B cell (primary cell): Measurements from ENCODE around the gene STT3A. TPM values are rescaled to one million over a fixed set of nuclear protein-coding genes. Genes with fewer than 3 reads are reported as not detected.

ENCODE experiments used
- ATAC-seq: fragments of 200-7000 bp; cut with Tn5 transposase; one replicate; pipeline ENCODE4 v1.10.0; 2021; ENCODE audit warnings: low read depth, mild to moderate bottlenecking, moderate number of reproducible peaks, moderate library complexity
- CTCF ChIA-PET: fragments of 350-600 bp; sonication (Branson Sonifier 250); formaldehyde crosslinking; loops from one replicate; lab custom pipeline; 2021; ENCODE audit warnings: antibody characterized with exemption, inconsistent platforms; lab: Charles Lee
- POLR2A ChIA-PET: fragments of 350-600 bp; sonication (Branson Sonifier 250); formaldehyde crosslinking; loops from one replicate; lab custom pipeline; 2021; ENCODE audit warnings: antibody characterized with exemption; lab: Charles Lee
- DNase-seq: peaks from one replicate; pipeline ENCODE4 v3.0.0; 2013
- H2AFZ ChIP-seq: 2 replicates; pipeline ENCODE4 v1.6.1; 2012; ENCODE audit warnings: mild to moderate bottlenecking, low read depth, low read length; ENCODE audit not compliant: insufficient read depth, poor library complexity, severe bottlenecking
- H3K27ac ChIP-seq, 2 donors: 1 replicate in 1 of 2; 2 replicates in 1 of 2; pipeline ENCODE4 v1.5.1; 2012 to 2013; ENCODE audit warnings: low read length in 2 of 2, mild to moderate bottlenecking in 2 of 2, moderate library complexity in 1 of 2
- H3K27me3 ChIP-seq, 4 experiments: fragments of 200-600 bp in 1 of 4; sonication (generic) in 1 of 4; replicated peaks in 1 of 4; 1 replicate in 2 of 4; 2 replicates in 2 of 4; pipeline versions ENCODE4 v1.6.1 to v1.7.0; 2013 to 2016; ENCODE audit warnings: low read length in 3 of 4, mild to moderate bottlenecking in 2 of 4, mixed read lengths in 1 of 4, moderate library complexity in 1 of 4; ENCODE audit not compliant: insufficient read depth in 4 of 4, control insufficient read depth in 3 of 4; ENCODE audit errors: control extremely low read depth in 1 of 4
- H3K36me3 ChIP-seq, 2 experiments: replicated peaks in 1 of 2; 1 replicate in 1 of 2; 2 replicates in 1 of 2; pipeline versions ENCODE4 v1.6.1 to v1.7.1; 2013; ENCODE audit warnings: low read length in 1 of 2; ENCODE audit not compliant: insufficient read depth in 2 of 2, control insufficient read depth in 1 of 2; ENCODE audit errors: control extremely low read depth in 1 of 2, extremely low read depth in 1 of 2
- H3K4me1 ChIP-seq, 2 donors: fragments of 200-600 bp in 1 of 2; sonication (generic) in 1 of 2; 1 replicate in 1 of 2; 2 replicates in 1 of 2; pipeline versions ENCODE4 v1.5.1 to v1.6.1; 2013 to 2017; ENCODE audit warnings: low read length in 2 of 2; ENCODE audit not compliant: control insufficient read depth in 2 of 2, insufficient read depth in 2 of 2
- H3K4me2 ChIP-seq: replicated peaks from 2 replicates; pipeline ENCODE3; 2012; ENCODE audit warnings: mild to moderate bottlenecking, low read depth, low read length; ENCODE audit not compliant: poor library complexity, severe bottlenecking
- H3K4me3 ChIP-seq, 5 experiments: fragments of 200-600 bp in 1 of 5; sonication (generic) in 1 of 5; 1 replicate in 3 of 5; 2 replicates in 2 of 5; pipeline versions ENCODE4 v1.5.1 to v1.7.0; 2011 to 2016; ENCODE audit warnings: low read length in 4 of 5, mild to moderate bottlenecking in 4 of 5, low read depth in 2 of 5, control low read depth in 1 of 5, moderate library complexity in 1 of 5; ENCODE audit not compliant: insufficient read depth in 1 of 5; ENCODE audit errors: control extremely low read depth in 1 of 5, extremely low read depth in 1 of 5
- H3K79me2 ChIP-seq: fragments of 200-600 bp; sonication (generic); one replicate; pipeline ENCODE4 v1.6.0; 2016; ENCODE audit warnings: low read length; ENCODE audit not compliant: control insufficient read depth, insufficient read depth
- H3K9ac ChIP-seq: fragments of 200-600 bp; sonication (generic); 2 replicates; pipeline ENCODE4 v1.6.1; 2017; ENCODE audit warnings: mild to moderate bottlenecking, low read length, moderate library complexity
- H3K9me3 ChIP-seq, 3 donors: one replicate each; pipeline versions ENCODE4 v1.6.1 to v1.7.1; 2013; ENCODE audit warnings: low read length in 2 of 3; ENCODE audit not compliant: control insufficient read depth in 2 of 3, insufficient read depth in 1 of 3; ENCODE audit errors: control extremely low read depth in 1 of 3
- H4K20me1 ChIP-seq: 2 replicates; pipeline ENCODE4 v1.6.0; 2012; ENCODE audit warnings: mild to moderate bottlenecking, low read length; ENCODE audit not compliant: insufficient read depth, control insufficient read depth, poor library complexity, severe bottlenecking
- H3K27ac Mint-ChIP-seq: one replicate; pipeline ENCODE4 v1.8.0; 2021; ENCODE audit warnings: mixed read lengths
- H3K27me3 Mint-ChIP-seq: one replicate; pipeline ENCODE4 v1.8.0; 2021; ENCODE audit warnings: mixed read lengths
- H3K4me1 Mint-ChIP-seq: one replicate; pipeline ENCODE4 v1.8.0; 2021; ENCODE audit warnings: mixed read lengths
- H3K4me3 Mint-ChIP-seq: one replicate; pipeline ENCODE4 v1.8.0; 2021; ENCODE audit warnings: mixed read lengths
- H3K9me3 Mint-ChIP-seq: one replicate; pipeline ENCODE4 v1.8.0; 2022; ENCODE audit warnings: mixed read lengths; ENCODE audit not compliant: insufficient read depth
- EZH2 ChIP-seq: IDR thresholded peaks from 2 replicates; pipeline ENCODE4 v1.6.1; 2012; ENCODE audit warnings: borderline replicate concordance, low read depth, mild to moderate bottlenecking, moderate library complexity, low read length; ENCODE audit not compliant: insufficient read depth, poor library complexity, severe bottlenecking
- WGBS: methylation state at CpG from one replicate; pipeline ENCODE4 v1.1.5; 2013; ENCODE audit warnings: missing lambda C conversion rate; ENCODE audit not compliant: insufficient coverage; 5-methylcytosine and 5-hydroxymethylcytosine counted together
- intact Hi-C: fragments of 100-400 bp; cut with micrococcal nuclease; formaldehyde crosslinking; loops from one replicate; pipeline ENCODE4 v1.10.0; 2022
- polyA plus RNA-seq: library from polyadenylated mRNA; depleted of rRNA; stranded (reverse); fragments of >200 nt; gene quantifications from 2 replicates; pipeline ENCODE4 v1.2.3, GENCODE V29; 2012
- total RNA-seq, 2 donors: library from RNA; stranded (reverse); fragments of 120-200 nt in 1 of 2; gene quantifications; 1 replicate in 1 of 2; 2 replicates in 1 of 2; pipeline versions ENCODE4 v1.2.3 to v1.2.4, GENCODE V29; 2013 to 2022
- TF ChIP-seq, protein P1 (sequence below): fragments of 200-600 bp; IDR thresholded peaks from one replicate; pipeline ENCODE4 v1.8.0; 2022; ENCODE audit warnings: antibody characterized with exemption, mild to moderate bottlenecking

STT3A gene
- total and polyA plus RNA-seq, 2 donors (not counting 1 experiment from before 2014, with no cell fraction given), result 29.7 to 78.4 TPM

DNA sequence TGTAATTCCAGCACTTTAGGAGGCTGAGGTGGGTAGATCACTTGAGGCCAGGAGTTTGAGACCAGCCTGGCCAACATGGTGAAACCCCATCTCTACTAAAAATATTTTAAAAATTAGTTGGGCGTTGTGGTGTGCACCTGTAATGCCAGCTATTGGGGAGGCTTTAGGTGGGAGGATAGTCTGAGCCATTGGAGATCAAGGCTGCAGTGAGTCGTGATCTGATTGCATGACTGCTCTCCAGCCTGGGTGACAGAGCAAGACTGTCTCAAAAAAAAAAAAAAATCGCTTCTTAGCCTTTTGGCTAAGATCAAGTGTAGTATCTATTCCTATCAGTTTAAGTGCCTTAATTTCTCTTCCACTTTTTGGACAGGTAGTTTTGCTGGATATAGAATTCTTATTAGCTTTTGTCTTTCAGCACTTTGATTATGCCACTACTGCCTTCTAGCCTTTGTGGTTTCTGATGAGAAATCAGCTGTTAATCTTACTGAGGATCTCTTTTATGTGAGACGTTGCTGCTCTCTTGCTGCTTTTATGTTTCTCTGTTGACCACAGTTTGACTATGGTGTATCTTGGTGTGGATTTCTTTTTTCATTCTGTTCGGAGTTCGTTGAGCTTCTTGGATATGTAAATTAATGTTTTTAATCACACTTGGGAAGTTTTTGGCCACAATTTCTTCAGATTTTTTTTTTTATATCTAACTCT is 57.0 kb downstream of the STT3A start:
- no peak for DNase-seq
- TF ChIP-seq, protein P1, sequence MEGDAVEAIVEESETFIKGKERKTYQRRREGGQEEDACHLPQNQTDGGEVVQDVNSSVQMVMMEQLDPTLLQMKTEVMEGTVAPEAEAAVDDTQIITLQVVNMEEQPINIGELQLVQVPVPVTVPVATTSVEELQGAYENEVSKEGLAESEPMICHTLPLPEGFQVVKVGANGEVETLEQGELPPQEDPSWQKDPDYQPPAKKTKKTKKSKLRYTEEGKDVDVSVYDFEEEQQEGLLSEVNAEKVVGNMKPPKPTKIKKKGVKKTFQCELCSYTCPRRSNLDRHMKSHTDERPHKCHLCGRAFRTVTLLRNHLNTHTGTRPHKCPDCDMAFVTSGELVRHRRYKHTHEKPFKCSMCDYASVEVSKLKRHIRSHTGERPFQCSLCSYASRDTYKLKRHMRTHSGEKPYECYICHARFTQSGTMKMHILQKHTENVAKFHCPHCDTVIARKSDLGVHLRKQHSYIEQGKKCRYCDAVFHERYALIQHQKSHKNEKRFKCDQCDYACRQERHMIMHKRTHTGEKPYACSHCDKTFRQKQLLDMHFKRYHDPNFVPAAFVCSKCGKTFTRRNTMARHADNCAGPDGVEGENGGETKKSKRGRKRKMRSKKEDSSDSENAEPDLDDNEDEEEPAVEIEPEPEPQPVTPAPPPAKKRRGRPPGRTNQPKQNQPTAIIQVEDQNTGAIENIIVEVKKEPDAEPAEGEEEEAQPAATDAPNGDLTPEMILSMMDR, result no peak
- no peak for TF ChIP-seq EZH2
- WGBS, result 77% methylated on average over 2 of the region's 6 CpGs
- Mint-ChIP-seq H3K4me3 (no peak overlapping the region), H3K27ac (no peak overlapping the region), H3K4me1 (no peaks in the 10 kb centered on the region), H3K9me3 (no peaks in the 10 kb centered on the region), H3K27me3 (no peaks in the 10 kb centered on the region)
- H3K4me3 ChIP-seq, result no peak overlapping the region
- no peak overlapping the region for H2AFZ ChIP-seq
- intact Hi-C loops, result no loop called here
- no peaks in the 10 kb centered on the region for H3K27me3 ChIP-seq
- H3K36me3 ChIP-seq, result no peaks in the 10 kb centered on the region
- no peaks in the 10 kb centered on the region for H3K9me3 ChIP-seq
- H3K9ac ChIP-seq, result no peak overlapping the region
- H3K79me2 ChIP-seq, result no peaks in the 10 kb centered on the region
- ChIA-PET POLR2A (no interaction called here), CTCF (no interaction called here)
- no peak overlapping the region for H3K4me2 ChIP-seq
- H3K4me1 ChIP-seq, result no peaks in the 10 kb centered on the region
- no peak overlapping the region for H3K27ac ChIP-seq
- H4K20me1 ChIP-seq, result no peaks in the 10 kb centered on the region
- ATAC-seq, result no peak

GRCh38 chr11:125662689-125663088 is 70.0 kb downstream of the STT3A start:
- ATAC-seq (no peak), DNase-seq (no peak)
- Histone ChIP-seq H4K20me1 (no peaks in the 10 kb centered on the region), H3K4me1 (no peaks in the 10 kb centered on the region), H3K9ac (no peak overlapping the region), H3K4me2 (no peak overlapping the region), H3K36me3 (peaks cover 0 to 1% of the 10 kb centered on the region in 2 experiments), H3K4me3 (no peak overlapping the region), H3K27me3 (no peaks in the 10 kb centered on the region), H3K27ac (no peak overlapping the region), H3K9me3 (peaks cover 0 to 3% (median 3%) of the 10 kb centered on the region in 3 donors), H2AFZ (no peak overlapping the region), H3K79me2 (no peaks in the 10 kb centered on the region)
- Mint-ChIP-seq H3K4me3 (no peak overlapping the region), H3K4me1 (no peaks in the 10 kb centered on the region), H3K27me3 (no peaks in the 10 kb centered on the region), H3K27ac (no peak overlapping the region), H3K9me3 (peaks cover 4% of the 10 kb centered on the region)
- no peak for TF ChIP-seq EZH2
- TF ChIP-seq, protein P1, result no peak
- ChIA-PET CTCF (no interaction called here), POLR2A (no interaction called here)
- WGBS, result no CpG with 5 or more reads among the region's 2 CpGs
- intact Hi-C loops, result no loop called here
